DMS79 (cell line): ENCODE measurements around the gene RNASEL.

Source experiments
- DNase-seq: peaks from one replicate; lab custom pipeline; 2025; lab: John Stamatoyannopoulos, UW

RNASEL gene

GRCh38 chr1:182600745-182601415 is 11.8 kb upstream of the RNASEL start:
- DNase-seq, result no peak

- DNase-seq, result no peak
Observed at GRCh38 chr1:182600036-182600713, 11.1 kb upstream of the RNASEL start.

- no peak for DNase-seq
Observed at GRCh38 chr1:182599339-182599738, 10.3 kb upstream of the RNASEL start.

- no peak for DNase-seq
Observed at GRCh38 chr1:182598296-182598695, 9.2 kb upstream of the RNASEL start.

- DNase-seq, result no peak
Observed at GRCh38 chr1:182596934-182597333, 7.9 kb upstream of the RNASEL start.

- no peak for DNase-seq
Observed at GRCh38 chr1:182595641-182596240, 6.7 kb upstream of the RNASEL start.

- no peak for DNase-seq
Observed at GRCh38 chr1:182589931-182590330, 875 bp upstream of the RNASEL start.

- DNase-seq, result no peak
Observed at GRCh38 chr1:182589520-182589919, 464 bp upstream of the RNASEL start.

GRCh38 chr1:182587666-182588499 is 1.2 kb downstream of the RNASEL start:
- no peak for DNase-seq

- no peak for DNase-seq
Observed at GRCh38 chr1:182587093-182587492, 2.0 kb downstream of the RNASEL start.

- no peak for DNase-seq
Observed at GRCh38 chr1:182586380-182586779, 2.7 kb downstream of the RNASEL start.

- no peak for DNase-seq
Observed at GRCh38 chr1:182584746-182585145, 4.3 kb downstream of the RNASEL start.

GRCh38 chr1:182580736-182581135 is 8.3 kb downstream of the RNASEL start:
- no peak for DNase-seq

GRCh38 chr1:182575540-182576149 is 13.4 kb downstream of the RNASEL start:
- no peak for DNase-seq

- no peak for DNase-seq
Observed at GRCh38 chr1:182574156-182574555, 14.9 kb downstream of the RNASEL start.

GRCh38 chr1:182570611-182570970 is 18.5 kb downstream of the RNASEL start:
- DNase-seq, result no peak

- DNase-seq, result no peak
Observed at GRCh38 chr1:182569939-182570610, 19.0 kb downstream of the RNASEL start.

- DNase-seq, result no peak
Observed at GRCh38 chr1:182568647-182569284, 20.3 kb downstream of the RNASEL start.

GRCh38 chr1:182567629-182568028 is 21.4 kb downstream of the RNASEL start:
- no peak for DNase-seq

- DNase-seq, result no peak
Observed at GRCh38 chr1:182565537-182565936, 23.5 kb downstream of the RNASEL start.

- no peak for DNase-seq
Observed at GRCh38 chr1:182564406-182565004, 24.6 kb downstream of the RNASEL start.
